Testis (tissue), 2 donors: Measurements from ENCODE around the gene VAV2.

Source experiments
- POLR2A ChIP-seq: fragments of 450-650 bp; IDR thresholded peaks from one replicate; pipeline ENCODE4 v1.6.1; 2017; ENCODE audit warnings: antibody characterized with exemption, mild to moderate bottlenecking, moderate library complexity
- TF ChIP-seq, protein P1 (sequence below), 3 experiments: fragments of 450-650 bp in 2 of 3; fragments of 200-600 bp in 1 of 3; sonication (generic) in 1 of 3; IDR thresholded peaks; one replicate each; pipeline ENCODE4 v1.5.1; 2016 to 2019; ENCODE audit warnings: antibody characterized with exemption in 3 of 3, mild to moderate bottlenecking in 2 of 3, moderate library complexity in 1 of 3

DNA sequence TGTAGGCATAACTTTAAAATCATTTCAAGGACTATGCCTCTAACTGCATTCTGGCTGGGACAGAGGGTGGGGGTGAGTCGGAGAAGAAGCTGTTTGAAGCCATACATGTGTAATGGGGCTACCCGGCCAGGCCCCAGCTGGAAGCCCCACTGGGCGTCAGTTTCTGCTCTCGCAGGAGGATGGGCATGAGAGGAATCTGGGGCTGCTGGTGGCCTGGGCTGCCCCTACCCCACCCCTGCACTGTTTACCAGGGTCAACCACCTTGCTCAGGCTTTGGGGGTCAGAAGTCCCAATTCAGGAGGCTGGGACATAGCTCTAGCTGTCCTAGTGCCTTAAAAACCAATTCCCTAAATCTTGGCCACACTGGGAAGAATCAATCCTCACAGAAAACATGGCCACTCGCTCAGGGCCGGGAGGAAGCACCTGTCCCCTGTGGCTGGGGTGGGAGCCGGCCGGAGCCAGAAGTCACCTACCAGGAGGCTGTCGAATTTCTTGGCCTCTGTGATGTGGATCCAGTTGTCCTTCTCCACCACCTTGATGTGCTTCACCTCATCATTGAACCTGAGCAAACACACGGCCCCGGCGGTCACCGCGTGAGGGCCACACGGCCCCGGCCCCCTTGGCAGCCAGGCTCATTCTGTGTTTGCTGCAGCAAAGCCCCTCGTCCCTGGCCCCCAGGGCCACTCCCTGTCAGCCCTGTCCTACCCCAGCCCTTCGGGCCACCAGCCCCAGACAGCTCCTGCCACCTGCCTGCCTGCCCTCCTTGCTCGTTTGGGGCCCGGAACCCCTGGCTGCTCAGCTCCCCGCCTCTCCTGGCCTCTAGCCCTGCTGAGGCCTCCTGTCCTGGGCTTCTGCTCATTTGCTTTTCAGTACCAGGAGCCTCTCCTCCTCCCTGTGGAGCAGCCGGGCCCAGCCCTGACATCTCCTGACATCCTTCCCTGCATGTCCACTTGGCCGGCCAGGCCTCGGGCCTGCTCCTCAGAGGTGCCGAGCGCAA, 220.3 kb downstream of the VAV2 start:
- TF ChIP-seq, protein P1, sequence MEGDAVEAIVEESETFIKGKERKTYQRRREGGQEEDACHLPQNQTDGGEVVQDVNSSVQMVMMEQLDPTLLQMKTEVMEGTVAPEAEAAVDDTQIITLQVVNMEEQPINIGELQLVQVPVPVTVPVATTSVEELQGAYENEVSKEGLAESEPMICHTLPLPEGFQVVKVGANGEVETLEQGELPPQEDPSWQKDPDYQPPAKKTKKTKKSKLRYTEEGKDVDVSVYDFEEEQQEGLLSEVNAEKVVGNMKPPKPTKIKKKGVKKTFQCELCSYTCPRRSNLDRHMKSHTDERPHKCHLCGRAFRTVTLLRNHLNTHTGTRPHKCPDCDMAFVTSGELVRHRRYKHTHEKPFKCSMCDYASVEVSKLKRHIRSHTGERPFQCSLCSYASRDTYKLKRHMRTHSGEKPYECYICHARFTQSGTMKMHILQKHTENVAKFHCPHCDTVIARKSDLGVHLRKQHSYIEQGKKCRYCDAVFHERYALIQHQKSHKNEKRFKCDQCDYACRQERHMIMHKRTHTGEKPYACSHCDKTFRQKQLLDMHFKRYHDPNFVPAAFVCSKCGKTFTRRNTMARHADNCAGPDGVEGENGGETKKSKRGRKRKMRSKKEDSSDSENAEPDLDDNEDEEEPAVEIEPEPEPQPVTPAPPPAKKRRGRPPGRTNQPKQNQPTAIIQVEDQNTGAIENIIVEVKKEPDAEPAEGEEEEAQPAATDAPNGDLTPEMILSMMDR (IDR thresholded peaks at IDR 0.05): no peak
- no peak for TF ChIP-seq POLR2A
